Liver (tissue), 9 donors: ENCODE data around the gene TM4SF5. TPM values are rescaled to one million over a fixed set of nuclear protein-coding genes. Genes with fewer than 3 reads are reported as not detected.

ENCODE experiments used
- DNase-seq: peaks from one replicate; pipeline ENCODE4 v3.0.0-alpha.2; 2017; ENCODE audit warnings: low spot score
- H3K27ac ChIP-seq, 2 donors: one replicate each; pipeline ENCODE4 v1.7.0; 2013; ENCODE audit warnings: inconsistent platforms in 2 of 2, low read length in 2 of 2, control low read depth in 1 of 2, low read depth in 1 of 2, mild to moderate bottlenecking in 1 of 2
- H3K27me3 ChIP-seq, 4 donors: one replicate each; pipeline versions ENCODE4 v1.6.1 to v1.7.0; 2013; ENCODE audit warnings: low read length in 3 of 4, inconsistent platforms in 1 of 4, mild to moderate bottlenecking in 1 of 4, moderate library complexity in 1 of 4; ENCODE audit not compliant: control insufficient read depth in 4 of 4, insufficient read depth in 4 of 4
- H3K36me3 ChIP-seq, 4 donors: one replicate each; pipeline versions ENCODE4 v1.6.1 to v1.7.0; 2013; ENCODE audit warnings: low read length in 3 of 4, mild to moderate bottlenecking in 3 of 4, low read depth in 1 of 4, moderate library complexity in 1 of 4; ENCODE audit not compliant: control insufficient read depth in 4 of 4, insufficient read depth in 3 of 4
- H3K4me1 ChIP-seq, 4 donors: one replicate each; pipeline versions ENCODE4 v1.6.1 to v1.7.0; 2013; ENCODE audit warnings: low read length in 3 of 4, mild to moderate bottlenecking in 3 of 4, moderate library complexity in 1 of 4; ENCODE audit not compliant: control insufficient read depth in 4 of 4, insufficient read depth in 4 of 4
- H3K4me3 ChIP-seq, 3 donors: one replicate each; pipeline versions ENCODE4 v1.6.1 to v1.7.0; 2013; ENCODE audit warnings: low read length in 3 of 3, control low read depth in 1 of 3, low read depth in 1 of 3, mild to moderate bottlenecking in 1 of 3
- H3K9ac ChIP-seq, 2 donors: one replicate each; pipeline ENCODE4 v1.7.0; 2013; ENCODE audit warnings: low read length in 2 of 2, mild to moderate bottlenecking in 2 of 2, moderate library complexity in 2 of 2, control low read depth in 1 of 2, low read depth in 1 of 2
- H3K9me3 ChIP-seq, 4 donors: one replicate each; pipeline versions ENCODE4 v1.6.1 to v1.7.0; 2013; ENCODE audit warnings: low read length in 3 of 4; ENCODE audit not compliant: control insufficient read depth in 4 of 4
- EGR1 ChIP-seq, 2 donors: IDR thresholded peaks; 2 replicates each; pipeline ENCODE4 v1.6.1; 2016 to 2018; ENCODE audit warnings: antibody characterized with exemption in 2 of 2, low read depth in 2 of 2
- HNF4A ChIP-seq, 2 donors: conservative IDR thresholded peaks; 2 replicates each; pipeline ENCODE4 v1.6.1; 2016; ENCODE audit warnings: antibody characterized with exemption in 2 of 2, mild to moderate bottlenecking in 2 of 2
- HNF4G ChIP-seq: IDR thresholded peaks from 2 replicates; pipeline ENCODE4 v1.6.1; 2016; ENCODE audit warnings: antibody characterized with exemption
- JUND ChIP-seq, 2 donors: IDR thresholded peaks; 2 replicates each; pipeline ENCODE4 v1.6.1; 2016; ENCODE audit warnings: antibody characterized with exemption in 2 of 2
- NR2F2 ChIP-seq: IDR thresholded peaks from 2 replicates; pipeline ENCODE4 v1.6.1; 2016; ENCODE audit warnings: antibody characterized with exemption
- RAD21 ChIP-seq, 2 donors: IDR thresholded peaks; 2 replicates each; pipeline ENCODE4 v1.6.1; 2016; ENCODE audit warnings: antibody characterized with exemption in 2 of 2, mild to moderate bottlenecking in 2 of 2
- RXRA ChIP-seq, 2 donors: IDR thresholded peaks; 2 replicates each; pipeline ENCODE4 v1.6.1; 2017 to 2018; ENCODE audit warnings: antibody characterized with exemption in 2 of 2, mild to moderate bottlenecking in 1 of 2
- SP1 ChIP-seq: IDR thresholded peaks from 2 replicates; pipeline ENCODE4 v1.6.1; 2018; ENCODE audit warnings: antibody characterized with exemption, mild to moderate bottlenecking
- TAF1 ChIP-seq: conservative IDR thresholded peaks from 2 replicates; pipeline ENCODE4 v1.6.1; 2016; ENCODE audit warnings: antibody characterized with exemption, mild to moderate bottlenecking
- YY1 ChIP-seq: IDR thresholded peaks from 2 replicates; pipeline ENCODE4 v1.6.1; 2016; ENCODE audit warnings: antibody characterized with exemption, mild to moderate bottlenecking
- WGBS: extraction: QIAGEN DNeasy Blood & Tissue Kit; methylation state at CpG from one replicate; pipeline ENCODE4 v1.1.7; 2013; 5-methylcytosine and 5-hydroxymethylcytosine counted together
- polyA plus RNA-seq, 2 donors: library from polyadenylated mRNA; stranded (reverse) in 1 of 2; unstranded in 1 of 2; fragments of 200-250 nt in 1 of 2; fragments of >200 nt in 1 of 2; fragmentation: Nextera tagmentation in 1 of 2; extraction: Ambion mirVana in 1 of 2; gene quantifications; one replicate each; pipeline versions ENCODE4 v1.2.1 to v1.2.3, GENCODE V29; 2013 to 2015
- total RNA-seq, 2 donors: library from RNA; depleted of rRNA; stranded (reverse); fragments of >200 nt; gene quantifications; one replicate each; pipeline ENCODE4 v1.2.3, GENCODE V29; 2014
- TF ChIP-seq, protein P1 (sequence below): fragments of 150-350 bp; IDR thresholded peaks from 2 replicates; pipeline ENCODE4 v1.5.1; 2017; ENCODE audit warnings: improper control_type of control experiment, low read depth, low read length; ENCODE audit not compliant: missing input control
- TF ChIP-seq, protein P2 (sequence below): IDR thresholded peaks from 2 replicates; pipeline ENCODE4 v1.6.1; 2016; ENCODE audit warnings: antibody characterized with exemption
- TF ChIP-seq, protein P3 (sequence below): IDR thresholded peaks from 2 replicates; pipeline ENCODE4 v1.6.1; 2016; ENCODE audit warnings: antibody characterized with exemption
- TF ChIP-seq, protein P4 (sequence below): IDR thresholded peaks from 2 replicates; pipeline ENCODE4 v1.6.1; 2016; ENCODE audit warnings: antibody characterized with exemption
- donor health status: healthy.
- donor health status: healthy.
- donor health status: healthy.
- donor health status: healthy.
- donor health status: healthy.

Gene TM4SF5
- total and polyA plus RNA-seq, 4 donors = 20.1 to 309 (median 115) TPM

DNA sequence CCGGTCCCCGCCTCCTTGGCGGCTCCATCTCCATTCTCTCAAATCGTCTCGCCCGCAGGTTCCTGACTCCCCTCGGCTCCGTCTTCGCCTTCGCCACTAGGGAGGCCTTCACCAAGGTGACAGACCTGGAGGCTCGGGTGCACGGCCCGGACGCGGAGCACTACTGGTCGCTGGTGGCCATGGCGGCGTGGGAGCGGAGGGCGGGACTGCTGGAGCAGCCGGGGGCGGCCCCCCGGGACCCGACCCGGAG lies 17.9 kb downstream of the TM4SF5 start:
- H3K9me3 ChIP-seq = no peaks in the 10 kb centered on the region
- H3K27ac ChIP-seq = peak overlapping the region; percentile 76 to 94
- no peaks in the 10 kb centered on the region for H3K36me3 ChIP-seq
- H3K4me1 ChIP-seq = peaks cover 3 to 37% (median 22%) of the 10 kb centered on the region in 4 donors
- H3K4me3 ChIP-seq = peak overlapping the region; percentile 68 to 78 (median 71)
- DNase-seq = no peak
- no peaks in the 10 kb centered on the region for H3K27me3 ChIP-seq
- 1% methylated on average over 25 of the region's 25 CpGs for WGBS
- peak; percentile 45 for TF ChIP-seq YY1
- no peak for TF ChIP-seq RAD21 (IDR thresholded peaks at IDR 0.05)
- TF ChIP-seq NR2F2 = no peak
- peak overlapping the region; percentile 70 to 80 for H3K9ac ChIP-seq

DNA sequence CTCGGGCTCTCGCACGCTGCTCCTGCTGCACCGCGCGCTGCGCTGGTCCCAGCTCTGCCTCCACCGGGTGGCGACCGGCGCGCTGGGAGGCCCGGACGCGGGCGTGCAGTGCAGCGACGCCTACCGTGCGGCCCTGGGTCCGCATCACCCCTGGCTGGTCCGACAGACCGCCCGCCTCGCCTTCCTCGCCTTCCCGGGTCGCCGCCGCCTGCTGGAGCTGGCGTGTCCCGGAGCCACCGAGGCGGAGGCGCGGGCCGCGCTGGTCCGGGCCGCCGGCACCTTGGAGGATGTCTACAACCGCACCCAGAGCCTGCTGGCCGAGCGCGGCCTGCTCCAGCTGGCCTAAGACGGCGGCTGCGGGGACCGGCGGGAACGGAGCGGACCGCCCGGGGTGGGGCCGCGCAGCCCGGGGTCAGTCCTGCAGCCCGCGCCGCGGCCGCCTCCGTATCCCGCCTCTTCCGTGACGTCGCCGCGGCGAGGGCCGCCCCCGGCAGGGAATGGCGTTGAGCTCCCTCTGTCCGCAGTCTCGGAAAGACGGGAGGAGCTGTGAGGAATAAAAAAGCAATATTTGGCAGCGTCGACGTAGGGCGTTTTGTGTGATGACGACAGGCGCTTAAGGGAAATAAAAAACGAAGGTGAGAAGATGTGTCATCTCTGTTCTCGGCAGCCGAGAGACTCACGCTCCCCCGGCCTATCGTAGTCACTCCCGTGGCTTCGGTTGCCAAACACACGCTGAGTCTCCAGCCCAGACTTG lies 18.4 kb downstream of the TM4SF5 start:
- Histone ChIP-seq H3K4me3 (peak overlapping the region; percentile 68 to 78 (median 71)), H3K4me1 (peaks cover 3 to 37% (median 22%) of the 10 kb centered on the region in 4 donors), H3K27me3 (no peaks in the 10 kb centered on the region), H3K27ac (peak overlapping the region; percentile 76 to 94), H3K36me3 (no peaks in the 10 kb centered on the region), H3K9ac (peak overlapping the region; percentile 79 to 80), H3K9me3 (no peaks in the 10 kb centered on the region)
- under 1% methylated on average over 90 of the region's 91 CpGs for WGBS
- peak; percentile 84 for DNase-seq
- TF ChIP-seq HNF4A (conservative IDR thresholded peaks at IDR 0.05) = no peak
- TF ChIP-seq SP1 = peak; percentile 21
- peak; percentile 66 for TF ChIP-seq YY1
- TF ChIP-seq RAD21 (IDR thresholded peaks at IDR 0.05) = peak in 1 of 2 donors; percentile 63
- no peak for TF ChIP-seq TAF1
- TF ChIP-seq, protein P1, sequence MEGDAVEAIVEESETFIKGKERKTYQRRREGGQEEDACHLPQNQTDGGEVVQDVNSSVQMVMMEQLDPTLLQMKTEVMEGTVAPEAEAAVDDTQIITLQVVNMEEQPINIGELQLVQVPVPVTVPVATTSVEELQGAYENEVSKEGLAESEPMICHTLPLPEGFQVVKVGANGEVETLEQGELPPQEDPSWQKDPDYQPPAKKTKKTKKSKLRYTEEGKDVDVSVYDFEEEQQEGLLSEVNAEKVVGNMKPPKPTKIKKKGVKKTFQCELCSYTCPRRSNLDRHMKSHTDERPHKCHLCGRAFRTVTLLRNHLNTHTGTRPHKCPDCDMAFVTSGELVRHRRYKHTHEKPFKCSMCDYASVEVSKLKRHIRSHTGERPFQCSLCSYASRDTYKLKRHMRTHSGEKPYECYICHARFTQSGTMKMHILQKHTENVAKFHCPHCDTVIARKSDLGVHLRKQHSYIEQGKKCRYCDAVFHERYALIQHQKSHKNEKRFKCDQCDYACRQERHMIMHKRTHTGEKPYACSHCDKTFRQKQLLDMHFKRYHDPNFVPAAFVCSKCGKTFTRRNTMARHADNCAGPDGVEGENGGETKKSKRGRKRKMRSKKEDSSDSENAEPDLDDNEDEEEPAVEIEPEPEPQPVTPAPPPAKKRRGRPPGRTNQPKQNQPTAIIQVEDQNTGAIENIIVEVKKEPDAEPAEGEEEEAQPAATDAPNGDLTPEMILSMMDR = peak; percentile 74
- TF ChIP-seq NR2F2 = no peak
- TF ChIP-seq, protein P2, sequence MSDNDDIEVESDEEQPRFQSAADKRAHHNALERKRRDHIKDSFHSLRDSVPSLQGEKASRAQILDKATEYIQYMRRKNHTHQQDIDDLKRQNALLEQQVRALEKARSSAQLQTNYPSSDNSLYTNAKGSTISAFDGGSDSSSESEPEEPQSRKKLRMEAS = no peak
- TF ChIP-seq, protein P3, sequence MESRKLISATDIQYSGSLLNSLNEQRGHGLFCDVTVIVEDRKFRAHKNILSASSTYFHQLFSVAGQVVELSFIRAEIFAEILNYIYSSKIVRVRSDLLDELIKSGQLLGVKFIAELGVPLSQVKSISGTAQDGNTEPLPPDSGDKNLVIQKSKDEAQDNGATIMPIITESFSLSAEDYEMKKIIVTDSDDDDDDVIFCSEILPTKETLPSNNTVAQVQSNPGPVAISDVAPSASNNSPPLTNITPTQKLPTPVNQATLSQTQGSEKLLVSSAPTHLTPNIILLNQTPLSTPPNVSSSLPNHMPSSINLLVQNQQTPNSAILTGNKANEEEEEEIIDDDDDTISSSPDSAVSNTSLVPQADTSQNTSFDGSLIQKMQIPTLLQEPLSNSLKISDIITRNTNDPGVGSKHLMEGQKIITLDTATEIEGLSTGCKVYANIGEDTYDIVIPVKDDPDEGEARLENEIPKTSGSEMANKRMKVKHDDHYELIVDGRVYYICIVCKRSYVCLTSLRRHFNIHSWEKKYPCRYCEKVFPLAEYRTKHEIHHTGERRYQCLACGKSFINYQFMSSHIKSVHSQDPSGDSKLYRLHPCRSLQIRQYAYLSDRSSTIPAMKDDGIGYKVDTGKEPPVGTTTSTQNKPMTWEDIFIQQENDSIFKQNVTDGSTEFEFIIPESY = no peak
- TF ChIP-seq EGR1 (IDR thresholded peaks at IDR 0.05; ENCODE audit: low read depth in 2 of 2) = no peak

DNA sequence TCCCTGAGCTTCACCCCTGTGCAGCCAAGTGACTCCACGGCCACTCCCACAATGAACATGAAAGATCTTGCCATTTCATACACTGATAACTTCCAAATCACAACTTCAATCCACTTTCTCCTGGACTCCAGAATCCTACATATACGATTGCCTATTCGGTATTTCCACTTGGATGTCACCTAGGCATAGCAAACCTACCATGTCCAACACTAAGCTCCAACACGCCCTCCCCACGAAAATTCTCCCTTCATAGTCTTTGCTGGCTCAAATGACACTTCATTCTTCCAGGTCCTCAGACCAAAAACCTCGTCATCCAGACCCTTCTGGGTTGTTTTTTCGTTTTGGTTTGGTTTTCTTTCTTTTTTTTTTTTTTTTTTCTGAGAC lies 19.0 kb downstream of the TM4SF5 start:
- WGBS = 68% methylated on average over 7 of the region's 7 CpGs
- no peak for DNase-seq
- Histone ChIP-seq H3K36me3 (no peaks in the 10 kb centered on the region), H3K9ac (peak overlapping the region in 1 of 2 donors; percentile 79), H3K4me1 (peaks cover 3 to 37% (median 22%) of the 10 kb centered on the region in 4 donors), H3K9me3 (no peaks in the 10 kb centered on the region), H3K27ac (peak overlapping the region; percentile 76 to 94), H3K4me3 (peak overlapping the region; percentile 46 to 78 (median 71)), H3K27me3 (no peaks in the 10 kb centered on the region)
- TF ChIP-seq NR2F2 (no peak), JUND (IDR thresholded peaks at IDR 0.05) (no peak), RXRA (IDR thresholded peaks at IDR 0.05) (no peak), HNF4G (no peak), TAF1 (no peak), YY1 (no peak), HNF4A (conservative IDR thresholded peaks at IDR 0.05) (no peak)
- TF ChIP-seq, protein P2 = no peak
- TF ChIP-seq, protein P3 = no peak
- TF ChIP-seq, protein P4, sequence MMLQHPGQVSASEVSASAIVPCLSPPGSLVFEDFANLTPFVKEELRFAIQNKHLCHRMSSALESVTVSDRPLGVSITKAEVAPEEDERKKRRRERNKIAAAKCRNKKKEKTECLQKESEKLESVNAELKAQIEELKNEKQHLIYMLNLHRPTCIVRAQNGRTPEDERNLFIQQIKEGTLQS = no peak
- TF ChIP-seq, protein P1 = no peak
